Spinal cord (tissue), 10 donors: ENCODE measurements around the gene STARD9. TPM values are rescaled to one million over a fixed set of nuclear protein-coding genes. Genes with fewer than 3 reads are reported as not detected.
A peak's percentile ranks its signal among the peaks of the same experiment; 100 is the strongest.

ENCODE experiments used
- DNase-seq, 6 donors: peaks; one replicate each; pipeline versions ENCODE4 v3.0.0 to v3.0.0-alpha.2; 2013 to 2015; ENCODE audit warnings: low spot score in 6 of 6, low read depth in 4 of 6
- H3K27ac ChIP-seq: one replicate; pipeline ENCODE4 v1.5.1; 2013; ENCODE audit warnings: low read depth, low read length, control low read depth
- H3K27me3 ChIP-seq: one replicate; pipeline ENCODE4 v1.6.1; 2013; ENCODE audit warnings: low read length; ENCODE audit not compliant: control insufficient read depth, insufficient read depth
- H3K36me3 ChIP-seq: one replicate; pipeline ENCODE4 v1.6.1; 2013; ENCODE audit warnings: low read length; ENCODE audit not compliant: control insufficient read depth, insufficient read depth
- H3K4me1 ChIP-seq: one replicate; pipeline ENCODE4 v1.6.1; 2013; ENCODE audit warnings: low read length; ENCODE audit not compliant: control insufficient read depth, insufficient read depth
- H3K4me3 ChIP-seq: one replicate; pipeline ENCODE4 v1.5.1; 2013; ENCODE audit warnings: low read depth, low read length, control low read depth
- H3K9me3 ChIP-seq: one replicate; pipeline ENCODE4 v1.6.1; 2013; ENCODE audit warnings: low read length; ENCODE audit not compliant: control insufficient read depth, insufficient read depth
- WGBS: methylation state at CpG from one replicate; pipeline ENCODE4 v1.1.5; 2013; ENCODE audit warnings: missing lambda C conversion rate; ENCODE audit not compliant: insufficient coverage; 5-methylcytosine and 5-hydroxymethylcytosine counted together
- polyA plus RNA-seq, 2 donors: library from polyadenylated mRNA; unstranded; fragments of 120-200 nt; gene quantifications; one replicate each; pipeline ENCODE4 v1.2.1, GENCODE V29; 2013; ENCODE audit not compliant: insufficient read length in 2 of 2
- total RNA-seq, 2 donors: library from RNA; depleted of rRNA in 1 of 2; stranded (reverse); fragments of 120-200 nt in 1 of 2; fragments of >200 nt in 1 of 2; gene quantifications; one replicate each; pipeline versions ENCODE4 v1.2.3 to v1.2.4, GENCODE V29; 2013 to 2014
- donor health status: healthy.

The STARD9 gene
- total and polyA plus RNA-seq, 4 donors, result 11.1 to 26.2 (median 16.9) TPM

GRCh38 chr15:42704492-42704926, 129.1 kb downstream of the STARD9 start:
- WGBS, result 33% methylated on average over 4 of the region's 4 CpGs
- H3K9me3 ChIP-seq, result peaks cover 2% of the 10 kb centered on the region
- peaks cover 3% of the 10 kb centered on the region for H3K36me3 ChIP-seq
- DNase-seq, result peak in 5 of 6 donors; percentile 15 to 86 (median 31)
- H3K27me3 ChIP-seq, result no peaks in the 10 kb centered on the region
- no peak overlapping the region for H3K4me3 ChIP-seq
- H3K27ac ChIP-seq, result no peak overlapping the region
- H3K4me1 ChIP-seq, result no peaks in the 10 kb centered on the region

- Histone ChIP-seq H3K36me3 (no peaks in the 10 kb centered on the region), H3K27ac (no peak overlapping the region), H3K9me3 (peaks cover 2% of the 10 kb centered on the region), H3K4me1 (no peaks in the 10 kb centered on the region), H3K4me3 (no peak overlapping the region), H3K27me3 (no peaks in the 10 kb centered on the region)
- DNase-seq, result no peak
- 84% methylated on average over 5 of the region's 5 CpGs for WGBS
These were observed 129.9 kb downstream of the STARD9 start for GRCh38 chr15:42705336-42705735.

GRCh38 chr15:42707068-42707467, 131.7 kb downstream of the STARD9 start:
- Histone ChIP-seq H3K4me3 (no peak overlapping the region), H3K9me3 (no peaks in the 10 kb centered on the region), H3K4me1 (no peaks in the 10 kb centered on the region), H3K36me3 (no peaks in the 10 kb centered on the region), H3K27me3 (no peaks in the 10 kb centered on the region), H3K27ac (no peak overlapping the region)
- no CpG with 5 or more reads among the region's 2 CpGs for WGBS
- DNase-seq, result no peak

GRCh38 chr15:42707873-42708544, 132.6 kb downstream of the STARD9 start:
- H3K36me3 ChIP-seq, result no peaks in the 10 kb centered on the region
- H3K9me3 ChIP-seq, result no peaks in the 10 kb centered on the region
- H3K4me3 ChIP-seq, result no peak overlapping the region
- 100% methylated on average over 1 of the region's 3 CpGs for WGBS
- no peaks in the 10 kb centered on the region for H3K4me1 ChIP-seq
- H3K27ac ChIP-seq, result no peak overlapping the region
- DNase-seq, result no peak
- no peaks in the 10 kb centered on the region for H3K27me3 ChIP-seq

GRCh38 chr15:42710662-42711061, 135.3 kb downstream of the STARD9 start:
- DNase-seq, result no peak
- Histone ChIP-seq H3K27me3 (no peaks in the 10 kb centered on the region), H3K4me3 (no peak overlapping the region), H3K4me1 (no peaks in the 10 kb centered on the region), H3K36me3 (no peaks in the 10 kb centered on the region), H3K9me3 (no peaks in the 10 kb centered on the region), H3K27ac (no peak overlapping the region)
- 80% methylated on average over 1 of the region's 2 CpGs for WGBS

- H3K9me3 ChIP-seq, result no peaks in the 10 kb centered on the region
- no peak for DNase-seq
- H3K36me3 ChIP-seq, result peaks cover 3% of the 10 kb centered on the region
- WGBS, result no CpG with 5 or more reads among the region's 3 CpGs
- no peaks in the 10 kb centered on the region for H3K4me1 ChIP-seq
- H3K27ac ChIP-seq, result no peak overlapping the region
- H3K4me3 ChIP-seq, result no peak overlapping the region
- no peaks in the 10 kb centered on the region for H3K27me3 ChIP-seq
These were observed 136.3 kb downstream of the STARD9 start for GRCh38 chr15:42711746-42712145.

- no peaks in the 10 kb centered on the region for H3K9me3 ChIP-seq
- H3K36me3 ChIP-seq, result peaks cover 11% of the 10 kb centered on the region
- no peaks in the 10 kb centered on the region for H3K4me1 ChIP-seq
- no peaks in the 10 kb centered on the region for H3K27me3 ChIP-seq
- H3K4me3 ChIP-seq, result no peak overlapping the region
- 100% methylated on average over 2 of the region's 4 CpGs for WGBS
- no peak for DNase-seq
- H3K27ac ChIP-seq, result no peak overlapping the region
These were observed 137.2 kb downstream of the STARD9 start for GRCh38 chr15:42712584-42712983.

- H3K27me3 ChIP-seq, result no peaks in the 10 kb centered on the region
- H3K27ac ChIP-seq, result no peak overlapping the region
- H3K9me3 ChIP-seq, result no peaks in the 10 kb centered on the region
- H3K4me3 ChIP-seq, result no peak overlapping the region
- WGBS, result 95% methylated on average over 5 of the region's 5 CpGs
- peaks cover 41% of the 10 kb centered on the region for H3K36me3 ChIP-seq
- DNase-seq, result no peak
- no peaks in the 10 kb centered on the region for H3K4me1 ChIP-seq
These were observed 140.7 kb downstream of the STARD9 start for GRCh38 chr15:42716125-42716524.

GRCh38 chr15:42716626-42717025, 141.2 kb downstream of the STARD9 start:
- no peak for DNase-seq
- H3K4me1 ChIP-seq, result no peaks in the 10 kb centered on the region
- peaks cover 41% of the 10 kb centered on the region for H3K36me3 ChIP-seq
- H3K4me3 ChIP-seq, result no peak overlapping the region
- H3K27me3 ChIP-seq, result no peaks in the 10 kb centered on the region
- WGBS, result 100% methylated on average over 2 of the region's 2 CpGs
- H3K27ac ChIP-seq, result no peak overlapping the region
- no peaks in the 10 kb centered on the region for H3K9me3 ChIP-seq

- peaks cover 56% of the 10 kb centered on the region for H3K36me3 ChIP-seq
- no peak for DNase-seq
- 93% methylated on average over 5 of the region's 6 CpGs for WGBS
- H3K27ac ChIP-seq, result no peak overlapping the region
- no peaks in the 10 kb centered on the region for H3K27me3 ChIP-seq
- H3K4me3 ChIP-seq, result no peak overlapping the region
- H3K4me1 ChIP-seq, result no peaks in the 10 kb centered on the region
- no peaks in the 10 kb centered on the region for H3K9me3 ChIP-seq
These were observed 143.6 kb downstream of the STARD9 start for GRCh38 chr15:42719043-42719442.
